ENCODE data around the gene MAP3K20. TPM values are rescaled to one million over a fixed set of nuclear protein-coding genes. Genes with fewer than 3 reads are reported as not detected.

Gene MAP3K20
- total and polyA plus RNA-seq, 2 experiments from 2014 or later, result 7.6 to 9.6 TPM

DNA sequence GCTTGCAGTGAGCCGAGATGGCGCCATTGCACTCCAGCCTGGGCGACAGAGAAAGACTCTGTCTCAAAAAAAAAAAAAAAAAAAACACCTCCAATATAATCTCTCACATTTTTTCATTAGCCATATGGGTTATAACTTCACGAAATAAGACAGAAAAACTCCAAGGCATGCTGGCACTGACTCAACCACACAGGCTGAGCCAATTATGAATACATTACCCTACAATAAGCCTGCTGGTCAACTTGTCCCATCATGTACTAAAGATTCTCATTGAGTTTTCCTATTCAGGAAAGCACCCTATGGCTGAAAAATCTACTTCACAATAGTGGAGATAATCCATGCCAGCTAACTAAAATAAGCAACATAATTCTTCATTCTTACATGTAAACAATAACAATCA, 12.8 kb upstream of the MAP3K20 start:
- Mint-ChIP-seq H3K27me3 (ENCODE audit: insufficient read depth, low read depth, poor library complexity) (peaks cover 3% of the 10 kb centered on the region), H3K36me3 (ENCODE audit: low read depth) (no peaks in the 10 kb centered on the region), H3K4me1 (peaks cover 3% of the 10 kb centered on the region; the same call in 1 of the 3 replicates), H3K27ac (no peak overlapping the region), H3K9me3 (no peaks in the 10 kb centered on the region; the same call in 2 of the 3 replicates), H3K4me3 (no peak overlapping the region)
- H3K36me3 ChIP-seq (ENCODE audit: insufficient read depth), result no peaks in the 10 kb centered on the region
- no peak overlapping the region for H3K4me3 ChIP-seq
- no peaks in the 10 kb centered on the region for H3K79me2 ChIP-seq (replicated peaks; ENCODE audit: insufficient read depth)
- 0 out of 2 replicates have a peak, but pooled peaks cover 3% of the 10 kb centered on the region for H3K9me2 ChIP-seq (ENCODE audit: insufficient read depth)
- no peaks in the 10 kb centered on the region for H3K4me1 ChIP-seq (ENCODE audit: insufficient read depth)
- H3K27ac ChIP-seq (ENCODE audit: low read depth), result no peak overlapping the region
- no peak for TF ChIP-seq JUNB (IDR thresholded peaks at IDR 0.05; ENCODE audit: unreplicated experiment)
- TF ChIP-seq, protein P1, sequence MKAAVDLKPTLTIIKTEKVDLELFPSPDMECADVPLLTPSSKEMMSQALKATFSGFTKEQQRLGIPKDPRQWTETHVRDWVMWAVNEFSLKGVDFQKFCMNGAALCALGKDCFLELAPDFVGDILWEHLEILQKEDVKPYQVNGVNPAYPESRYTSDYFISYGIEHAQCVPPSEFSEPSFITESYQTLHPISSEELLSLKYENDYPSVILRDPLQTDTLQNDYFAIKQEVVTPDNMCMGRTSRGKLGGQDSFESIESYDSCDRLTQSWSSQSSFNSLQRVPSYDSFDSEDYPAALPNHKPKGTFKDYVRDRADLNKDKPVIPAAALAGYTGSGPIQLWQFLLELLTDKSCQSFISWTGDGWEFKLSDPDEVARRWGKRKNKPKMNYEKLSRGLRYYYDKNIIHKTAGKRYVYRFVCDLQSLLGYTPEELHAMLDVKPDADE (IDR thresholded peaks at IDR 0.05), result no peak
- TF ChIP-seq, protein P2, sequence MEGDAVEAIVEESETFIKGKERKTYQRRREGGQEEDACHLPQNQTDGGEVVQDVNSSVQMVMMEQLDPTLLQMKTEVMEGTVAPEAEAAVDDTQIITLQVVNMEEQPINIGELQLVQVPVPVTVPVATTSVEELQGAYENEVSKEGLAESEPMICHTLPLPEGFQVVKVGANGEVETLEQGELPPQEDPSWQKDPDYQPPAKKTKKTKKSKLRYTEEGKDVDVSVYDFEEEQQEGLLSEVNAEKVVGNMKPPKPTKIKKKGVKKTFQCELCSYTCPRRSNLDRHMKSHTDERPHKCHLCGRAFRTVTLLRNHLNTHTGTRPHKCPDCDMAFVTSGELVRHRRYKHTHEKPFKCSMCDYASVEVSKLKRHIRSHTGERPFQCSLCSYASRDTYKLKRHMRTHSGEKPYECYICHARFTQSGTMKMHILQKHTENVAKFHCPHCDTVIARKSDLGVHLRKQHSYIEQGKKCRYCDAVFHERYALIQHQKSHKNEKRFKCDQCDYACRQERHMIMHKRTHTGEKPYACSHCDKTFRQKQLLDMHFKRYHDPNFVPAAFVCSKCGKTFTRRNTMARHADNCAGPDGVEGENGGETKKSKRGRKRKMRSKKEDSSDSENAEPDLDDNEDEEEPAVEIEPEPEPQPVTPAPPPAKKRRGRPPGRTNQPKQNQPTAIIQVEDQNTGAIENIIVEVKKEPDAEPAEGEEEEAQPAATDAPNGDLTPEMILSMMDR (conservative IDR thresholded peaks at IDR 0.05; ENCODE audit: low read depth in 2 of 2), result no peak
- TF ChIP-seq EZH2phosphoT487 (IDR thresholded peaks at IDR 0.05; ENCODE audit: unreplicated experiment), result no peak
- no peak for TF ChIP-seq NANOG (IDR thresholded peaks at IDR 0.05; ENCODE audit: borderline replicate concordance)
- TF ChIP-seq POLR2AphosphoS5 (IDR thresholded peaks at IDR 0.05; ENCODE audit: low read depth), result no peak
- TF ChIP-seq, protein P3, sequence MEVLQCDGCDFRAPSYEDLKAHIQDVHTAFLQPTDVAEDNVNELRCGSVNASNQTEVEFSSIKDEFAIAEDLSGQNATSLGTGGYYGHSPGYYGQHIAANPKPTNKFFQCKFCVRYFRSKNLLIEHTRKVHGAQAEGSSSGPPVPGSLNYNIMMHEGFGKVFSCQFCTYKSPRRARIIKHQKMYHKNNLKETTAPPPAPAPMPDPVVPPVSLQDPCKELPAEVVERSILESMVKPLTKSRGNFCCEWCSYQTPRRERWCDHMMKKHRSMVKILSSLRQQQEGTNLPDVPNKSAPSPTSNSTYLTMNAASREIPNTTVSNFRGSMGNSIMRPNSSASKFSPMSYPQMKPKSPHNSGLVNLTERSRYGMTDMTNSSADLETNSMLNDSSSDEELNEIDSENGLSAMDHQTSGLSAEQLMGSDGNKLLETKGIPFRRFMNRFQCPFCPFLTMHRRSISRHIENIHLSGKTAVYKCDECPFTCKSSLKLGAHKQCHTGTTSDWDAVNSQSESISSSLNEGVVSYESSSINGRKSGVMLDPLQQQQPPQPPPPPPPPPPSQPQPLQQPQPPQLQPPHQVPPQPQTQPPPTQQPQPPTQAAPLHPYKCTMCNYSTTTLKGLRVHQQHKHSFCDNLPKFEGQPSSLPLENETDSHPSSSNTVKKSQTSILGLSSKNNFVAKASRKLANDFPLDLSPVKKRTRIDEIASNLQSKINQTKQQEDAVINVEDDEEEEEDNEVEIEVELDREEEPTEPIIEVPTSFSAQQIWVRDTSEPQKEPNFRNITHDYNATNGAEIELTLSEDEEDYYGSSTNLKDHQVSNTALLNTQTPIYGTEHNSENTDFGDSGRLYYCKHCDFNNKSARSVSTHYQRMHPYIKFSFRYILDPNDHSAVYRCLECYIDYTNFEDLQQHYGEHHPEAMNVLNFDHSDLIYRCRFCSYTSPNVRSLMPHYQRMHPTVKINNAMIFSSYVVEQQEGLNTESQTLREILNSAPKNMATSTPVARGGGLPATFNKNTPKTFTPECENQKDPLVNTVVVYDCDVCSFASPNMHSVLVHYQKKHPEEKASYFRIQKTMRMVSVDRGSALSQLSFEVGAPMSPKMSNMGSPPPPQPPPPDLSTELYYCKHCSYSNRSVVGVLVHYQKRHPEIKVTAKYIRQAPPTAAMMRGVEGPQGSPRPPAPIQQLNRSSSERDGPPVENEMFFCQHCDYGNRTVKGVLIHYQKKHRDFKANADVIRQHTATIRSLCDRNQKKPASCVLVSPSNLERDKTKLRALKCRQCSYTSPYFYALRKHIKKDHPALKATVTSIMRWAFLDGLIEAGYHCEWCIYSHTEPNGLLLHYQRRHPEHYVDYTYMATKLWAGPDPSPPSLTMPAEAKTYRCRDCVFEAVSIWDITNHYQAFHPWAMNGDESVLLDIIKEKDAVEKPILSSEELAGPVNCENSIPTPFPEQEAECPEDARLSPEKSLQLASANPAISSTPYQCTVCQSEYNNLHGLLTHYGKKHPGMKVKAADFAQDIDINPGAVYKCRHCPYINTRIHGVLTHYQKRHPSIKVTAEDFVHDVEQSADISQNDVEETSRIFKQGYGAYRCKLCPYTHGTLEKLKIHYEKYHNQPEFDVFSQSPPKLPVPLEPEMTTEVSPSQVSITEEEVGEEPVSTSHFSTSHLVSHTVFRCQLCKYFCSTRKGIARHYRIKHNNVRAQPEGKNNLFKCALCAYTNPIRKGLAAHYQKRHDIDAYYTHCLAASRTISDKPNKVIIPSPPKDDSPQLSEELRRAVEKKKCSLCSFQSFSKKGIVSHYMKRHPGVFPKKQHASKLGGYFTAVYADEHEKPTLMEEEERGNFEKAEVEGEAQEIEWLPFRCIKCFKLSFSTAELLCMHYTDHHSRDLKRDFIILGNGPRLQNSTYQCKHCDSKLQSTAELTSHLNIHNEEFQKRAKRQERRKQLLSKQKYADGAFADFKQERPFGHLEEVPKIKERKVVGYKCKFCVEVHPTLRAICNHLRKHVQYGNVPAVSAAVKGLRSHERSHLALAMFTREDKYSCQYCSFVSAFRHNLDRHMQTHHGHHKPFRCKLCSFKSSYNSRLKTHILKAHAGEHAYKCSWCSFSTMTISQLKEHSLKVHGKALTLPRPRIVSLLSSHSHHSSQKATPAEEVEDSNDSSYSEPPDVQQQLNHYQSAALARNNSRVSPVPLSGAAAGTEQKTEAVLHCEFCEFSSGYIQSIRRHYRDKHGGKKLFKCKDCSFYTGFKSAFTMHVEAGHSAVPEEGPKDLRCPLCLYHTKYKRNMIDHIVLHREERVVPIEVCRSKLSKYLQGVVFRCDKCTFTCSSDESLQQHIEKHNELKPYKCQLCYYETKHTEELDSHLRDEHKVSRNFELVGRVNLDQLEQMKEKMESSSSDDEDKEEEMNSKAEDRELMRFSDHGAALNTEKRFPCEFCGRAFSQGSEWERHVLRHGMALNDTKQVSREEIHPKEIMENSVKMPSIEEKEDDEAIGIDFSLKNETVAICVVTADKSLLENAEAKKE (CRISPR knock-in tag; IDR thresholded peaks at IDR 0.05), result no peak
- TF ChIP-seq, protein P4, sequence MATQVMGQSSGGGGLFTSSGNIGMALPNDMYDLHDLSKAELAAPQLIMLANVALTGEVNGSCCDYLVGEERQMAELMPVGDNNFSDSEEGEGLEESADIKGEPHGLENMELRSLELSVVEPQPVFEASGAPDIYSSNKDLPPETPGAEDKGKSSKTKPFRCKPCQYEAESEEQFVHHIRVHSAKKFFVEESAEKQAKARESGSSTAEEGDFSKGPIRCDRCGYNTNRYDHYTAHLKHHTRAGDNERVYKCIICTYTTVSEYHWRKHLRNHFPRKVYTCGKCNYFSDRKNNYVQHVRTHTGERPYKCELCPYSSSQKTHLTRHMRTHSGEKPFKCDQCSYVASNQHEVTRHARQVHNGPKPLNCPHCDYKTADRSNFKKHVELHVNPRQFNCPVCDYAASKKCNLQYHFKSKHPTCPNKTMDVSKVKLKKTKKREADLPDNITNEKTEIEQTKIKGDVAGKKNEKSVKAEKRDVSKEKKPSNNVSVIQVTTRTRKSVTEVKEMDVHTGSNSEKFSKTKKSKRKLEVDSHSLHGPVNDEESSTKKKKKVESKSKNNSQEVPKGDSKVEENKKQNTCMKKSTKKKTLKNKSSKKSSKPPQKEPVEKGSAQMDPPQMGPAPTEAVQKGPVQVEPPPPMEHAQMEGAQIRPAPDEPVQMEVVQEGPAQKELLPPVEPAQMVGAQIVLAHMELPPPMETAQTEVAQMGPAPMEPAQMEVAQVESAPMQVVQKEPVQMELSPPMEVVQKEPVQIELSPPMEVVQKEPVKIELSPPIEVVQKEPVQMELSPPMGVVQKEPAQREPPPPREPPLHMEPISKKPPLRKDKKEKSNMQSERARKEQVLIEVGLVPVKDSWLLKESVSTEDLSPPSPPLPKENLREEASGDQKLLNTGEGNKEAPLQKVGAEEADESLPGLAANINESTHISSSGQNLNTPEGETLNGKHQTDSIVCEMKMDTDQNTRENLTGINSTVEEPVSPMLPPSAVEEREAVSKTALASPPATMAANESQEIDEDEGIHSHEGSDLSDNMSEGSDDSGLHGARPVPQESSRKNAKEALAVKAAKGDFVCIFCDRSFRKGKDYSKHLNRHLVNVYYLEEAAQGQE (IDR thresholded peaks at IDR 0.05; ENCODE audit: unreplicated experiment), result no peak
- TF ChIP-seq EZH2 (IDR thresholded peaks at IDR 0.05; ENCODE audit: low read depth, unreplicated experiment), result no peak
- TF ChIP-seq STAT1 (IDR thresholded peaks at IDR 0.05; ENCODE audit: unreplicated experiment), result no peak
- no peak for TF ChIP-seq CREB1 (CRISPR knock-in tag; IDR thresholded peaks at IDR 0.05; ENCODE audit: low read depth)
- TF ChIP-seq ZNF114 (CRISPR knock-in tag; IDR thresholded peaks at IDR 0.05), result no peak
- no peak for TF ChIP-seq ZNF331 (CRISPR knock-in tag; IDR thresholded peaks at IDR 0.05; ENCODE audit: low read depth)
- H3K4me2 ChIP-seq, result no peak overlapping the region
- no peaks in the 10 kb centered on the region for H4K20me1 ChIP-seq (replicated peaks; ENCODE audit: insufficient read depth)
- no peak overlapping the region for H2AFZ ChIP-seq
- no peak for DNase-seq (ENCODE audit: low spot score)
- H3K27me3 ChIP-seq (ENCODE audit: insufficient read depth), result no peaks in the 10 kb centered on the region
- no peak for ATAC-seq
- no peaks in the 10 kb centered on the region for H3F3A ChIP-seq (replicated peaks; ENCODE audit: low read depth)
